Progenitor cell of endocrine pancreas (in vitro differentiated cells): ENCODE measurements around the gene NHP2. TPM values are rescaled to one million over a fixed set of nuclear protein-coding genes. Genes with fewer than 3 reads are reported as not detected.

Experiments used
- DNase-seq: peaks from one replicate; pipeline ENCODE4 v3.0.0; 2021; ENCODE audit warnings: low spot score; ENCODE audit not compliant: unreplicated experiment
- H3K27ac Mint-ChIP-seq: 2 replicates; pipeline ENCODE4 v1.8.0; 2021; ENCODE audit warnings: mild to moderate bottlenecking, moderate library complexity, mixed read lengths
- H3K27me3 Mint-ChIP-seq: 2 replicates; pipeline ENCODE4 v1.8.0; 2021; ENCODE audit warnings: mixed read lengths
- H3K36me3 Mint-ChIP-seq: 2 replicates; pipeline ENCODE4 v1.8.0; 2022; ENCODE audit warnings: mixed read lengths; ENCODE audit not compliant: insufficient read depth
- H3K4me1 Mint-ChIP-seq: 2 replicates; pipeline ENCODE4 v1.8.0; 2021; ENCODE audit warnings: low read depth, mixed read lengths
- H3K4me3 Mint-ChIP-seq: 2 replicates; pipeline ENCODE4 v1.8.0; 2021; ENCODE audit warnings: low read depth, mild to moderate bottlenecking, moderate library complexity, mixed read lengths
- H3K9me3 Mint-ChIP-seq: 2 replicates; pipeline ENCODE4 v1.8.0; 2021; ENCODE audit warnings: low read depth, mixed read lengths
- total RNA-seq: library from RNA; stranded (reverse); gene quantifications from 2 replicates; pipeline ENCODE4 v1.2.1, GENCODE V29; 2021
- TF ChIP-seq, protein P1 (sequence below): fragments of 200-600 bp; sonication (generic); IDR thresholded peaks from one replicate; pipeline ENCODE4 v1.5.0; 2021; ENCODE audit warnings: antibody characterized with exemption, mild to moderate bottlenecking; ENCODE audit not compliant: unreplicated experiment

NHP2 gene
- total RNA-seq, 1 donor from 2014 or later: 114 TPM

DNA sequence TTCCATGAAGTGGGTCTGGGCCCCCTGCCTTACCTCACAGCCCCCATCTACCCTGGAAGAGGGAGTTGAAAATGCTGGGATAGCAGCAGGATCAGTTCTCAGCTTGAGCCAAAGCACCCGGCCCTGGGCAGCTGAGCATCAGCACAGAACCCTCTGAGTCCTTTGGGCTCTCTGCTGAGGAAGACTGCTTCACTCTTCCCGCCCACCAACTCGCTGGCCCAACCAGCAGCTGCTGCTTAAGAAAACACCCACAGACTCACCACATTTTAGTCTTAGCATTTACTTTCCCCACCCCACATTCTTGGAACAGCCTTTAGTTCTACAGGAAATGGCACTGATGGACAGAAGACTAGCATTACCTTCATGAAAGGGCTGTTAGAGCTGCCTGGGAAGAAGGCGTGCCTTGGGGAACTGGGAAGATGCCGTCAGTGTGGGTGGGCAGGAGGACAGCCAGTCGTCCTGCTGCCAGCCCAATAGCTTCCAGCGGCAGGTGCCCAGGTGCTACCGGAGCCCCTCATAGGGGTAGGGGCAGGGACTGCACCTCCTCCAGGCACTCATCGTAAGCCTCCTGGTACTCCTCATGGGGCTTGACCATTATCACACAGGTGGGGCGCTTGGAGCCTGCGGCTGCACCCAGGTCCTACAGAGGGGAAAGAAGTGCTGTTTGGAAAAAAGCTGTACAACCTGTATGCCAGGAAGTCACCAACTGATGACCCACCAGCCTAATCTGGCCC, 4.3 kb downstream of the NHP2 start:
- Mint-ChIP-seq H3K9me3 (no peaks in the 10 kb centered on the region), H3K36me3 (peaks cover 13% of the 10 kb centered on the region), H3K4me3 (no peak overlapping the region), H3K27ac (no peak overlapping the region), H3K27me3 (no peaks in the 10 kb centered on the region), H3K4me1 (peaks cover 8% of the 10 kb centered on the region)
- TF ChIP-seq, protein P1, sequence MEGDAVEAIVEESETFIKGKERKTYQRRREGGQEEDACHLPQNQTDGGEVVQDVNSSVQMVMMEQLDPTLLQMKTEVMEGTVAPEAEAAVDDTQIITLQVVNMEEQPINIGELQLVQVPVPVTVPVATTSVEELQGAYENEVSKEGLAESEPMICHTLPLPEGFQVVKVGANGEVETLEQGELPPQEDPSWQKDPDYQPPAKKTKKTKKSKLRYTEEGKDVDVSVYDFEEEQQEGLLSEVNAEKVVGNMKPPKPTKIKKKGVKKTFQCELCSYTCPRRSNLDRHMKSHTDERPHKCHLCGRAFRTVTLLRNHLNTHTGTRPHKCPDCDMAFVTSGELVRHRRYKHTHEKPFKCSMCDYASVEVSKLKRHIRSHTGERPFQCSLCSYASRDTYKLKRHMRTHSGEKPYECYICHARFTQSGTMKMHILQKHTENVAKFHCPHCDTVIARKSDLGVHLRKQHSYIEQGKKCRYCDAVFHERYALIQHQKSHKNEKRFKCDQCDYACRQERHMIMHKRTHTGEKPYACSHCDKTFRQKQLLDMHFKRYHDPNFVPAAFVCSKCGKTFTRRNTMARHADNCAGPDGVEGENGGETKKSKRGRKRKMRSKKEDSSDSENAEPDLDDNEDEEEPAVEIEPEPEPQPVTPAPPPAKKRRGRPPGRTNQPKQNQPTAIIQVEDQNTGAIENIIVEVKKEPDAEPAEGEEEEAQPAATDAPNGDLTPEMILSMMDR: no peak
- DNase-seq: no peak

DNA sequence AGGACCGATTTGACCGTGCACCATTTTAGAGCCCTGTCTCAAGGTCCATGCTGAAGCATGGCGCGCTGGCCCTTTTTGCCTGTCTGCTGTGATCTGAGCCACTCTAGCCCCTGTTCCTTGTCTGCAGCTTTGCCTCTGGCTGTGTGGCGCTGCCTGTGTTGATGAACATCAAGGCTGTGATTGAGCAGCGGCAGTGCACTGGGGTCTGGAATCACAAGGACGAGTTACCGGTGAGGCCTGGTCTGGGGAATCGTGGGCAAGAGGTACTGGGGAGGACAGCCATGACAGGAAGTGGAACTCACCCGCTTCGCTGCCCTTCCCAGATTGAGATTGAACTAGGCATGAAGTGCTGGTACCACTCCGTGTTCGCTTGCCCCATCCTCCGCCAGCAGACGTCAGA, 6.3 kb downstream of the NHP2 start:
- H3K27ac Mint-ChIP-seq: no peak overlapping the region
- TF ChIP-seq, protein P1: no peak
- no peaks in the 10 kb centered on the region for H3K9me3 Mint-ChIP-seq
- no peak for DNase-seq
- H3K4me1 Mint-ChIP-seq: peaks cover 1% of the 10 kb centered on the region
- no peaks in the 10 kb centered on the region for H3K27me3 Mint-ChIP-seq
- H3K36me3 Mint-ChIP-seq: peaks cover 19% of the 10 kb centered on the region
- H3K4me3 Mint-ChIP-seq: no peak overlapping the region

DNA sequence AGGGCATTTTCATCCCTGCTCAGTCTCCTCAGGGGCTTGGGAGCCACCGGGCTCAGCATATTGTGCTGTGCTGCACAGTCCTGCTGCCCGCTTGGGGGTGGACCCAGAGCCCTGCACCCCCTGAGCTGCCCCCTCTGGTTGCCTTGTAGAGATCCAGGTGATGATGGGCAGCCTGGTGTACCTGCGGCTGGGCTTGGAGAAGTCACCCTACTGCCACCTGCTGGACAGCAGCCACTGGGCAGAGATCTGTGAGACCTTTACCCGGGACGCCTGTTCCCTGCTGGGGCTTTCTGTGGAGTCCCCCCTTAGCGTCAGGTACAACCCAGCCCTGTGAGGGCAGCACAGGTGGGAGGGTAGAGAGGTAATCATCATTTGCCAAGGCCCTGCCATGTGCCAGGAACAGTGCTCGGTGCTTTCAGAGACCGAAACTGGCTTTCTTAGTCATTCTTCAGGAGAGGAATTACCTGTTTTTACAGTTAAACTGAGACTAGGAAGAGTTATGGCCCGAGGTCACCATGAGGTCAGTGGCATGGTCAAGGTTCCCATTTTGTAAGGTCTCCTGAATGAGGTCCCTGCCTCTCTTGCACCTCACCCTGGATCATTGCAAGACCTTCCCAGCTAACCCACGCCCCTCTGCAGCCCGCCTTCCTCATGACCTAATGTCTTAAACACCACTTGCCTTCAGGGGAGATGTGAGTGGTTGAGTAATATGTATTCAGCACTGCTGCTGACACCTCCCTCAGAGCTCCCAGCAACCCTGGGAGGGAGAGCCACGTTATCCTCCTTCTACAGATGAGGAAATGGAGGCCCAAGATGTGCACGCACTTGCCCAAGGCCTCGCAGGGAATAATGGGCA, 7.5 kb downstream of the NHP2 start:
- TF ChIP-seq, protein P1: peak; percentile 83
- Mint-ChIP-seq H3K4me1 (no peaks in the 10 kb centered on the region), H3K27me3 (no peaks in the 10 kb centered on the region), H3K9me3 (no peaks in the 10 kb centered on the region), H3K36me3 (peaks cover 19% of the 10 kb centered on the region), H3K27ac (no peak overlapping the region), H3K4me3 (no peak overlapping the region)
- DNase-seq: peak; percentile 61

DNA sequence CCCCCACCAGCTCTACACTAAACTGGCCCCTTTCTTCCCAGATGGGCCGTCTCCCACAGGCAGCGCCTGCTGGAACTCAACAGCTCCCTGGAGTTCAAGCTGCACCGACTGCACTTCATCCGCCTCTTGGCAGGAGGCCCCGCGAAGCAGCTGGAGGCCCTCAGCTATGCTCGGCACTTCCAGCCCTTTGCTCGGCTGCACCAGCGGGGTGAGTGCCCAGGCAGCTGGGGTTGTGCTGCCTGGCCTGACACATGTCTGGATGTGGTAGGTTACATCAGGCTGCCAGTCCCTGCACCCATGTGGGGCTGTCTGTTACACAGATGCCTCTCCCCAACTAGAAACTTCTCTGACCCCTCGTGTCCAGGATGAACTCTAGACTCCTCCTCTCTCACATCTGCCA, 9.8 kb downstream of the NHP2 start:
- H3K27ac Mint-ChIP-seq: no peak overlapping the region
- H3K9me3 Mint-ChIP-seq: no peaks in the 10 kb centered on the region
- no peak overlapping the region for H3K4me3 Mint-ChIP-seq
- no peaks in the 10 kb centered on the region for H3K27me3 Mint-ChIP-seq
- DNase-seq: no peak
- no peaks in the 10 kb centered on the region for H3K4me1 Mint-ChIP-seq
- TF ChIP-seq, protein P1: no peak
- H3K36me3 Mint-ChIP-seq: peaks cover 20% of the 10 kb centered on the region

DNA sequence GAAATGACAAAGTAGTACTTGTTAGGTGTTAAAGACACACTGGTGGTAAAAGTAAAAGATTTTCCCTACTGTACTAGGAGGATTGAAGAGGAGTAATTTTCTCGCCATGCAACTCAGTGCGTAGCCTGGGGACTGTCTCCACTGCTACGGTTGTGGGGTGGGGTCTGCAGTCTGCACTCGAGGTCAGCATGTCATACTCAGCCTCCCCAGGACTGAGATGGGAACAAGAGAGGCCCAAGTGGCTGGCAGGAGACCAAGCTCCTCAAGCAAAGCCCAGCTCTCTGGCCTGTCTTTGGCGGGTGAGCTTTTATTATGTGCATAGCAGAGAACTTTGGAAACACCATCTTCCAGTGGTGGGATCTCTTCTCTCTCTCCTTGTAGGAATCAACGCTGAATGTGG, 10.4 kb downstream of the NHP2 start:
- H3K27me3 Mint-ChIP-seq: no peaks in the 10 kb centered on the region
- no peak overlapping the region for H3K27ac Mint-ChIP-seq
- H3K4me1 Mint-ChIP-seq: no peaks in the 10 kb centered on the region
- no peak overlapping the region for H3K4me3 Mint-ChIP-seq
- TF ChIP-seq, protein P1: no peak
- DNase-seq: no peak
- H3K9me3 Mint-ChIP-seq: no peaks in the 10 kb centered on the region
- peaks cover 20% of the 10 kb centered on the region for H3K36me3 Mint-ChIP-seq
